ENCODE measurements around the gene ARHGEF9.
"Not testable (repeated sequence)": the region's sequence is repeated elsewhere in the genome, so short reads cannot be mapped to it uniquely, and the experiment has no call there.

The ARHGEF9 gene

DNA sequence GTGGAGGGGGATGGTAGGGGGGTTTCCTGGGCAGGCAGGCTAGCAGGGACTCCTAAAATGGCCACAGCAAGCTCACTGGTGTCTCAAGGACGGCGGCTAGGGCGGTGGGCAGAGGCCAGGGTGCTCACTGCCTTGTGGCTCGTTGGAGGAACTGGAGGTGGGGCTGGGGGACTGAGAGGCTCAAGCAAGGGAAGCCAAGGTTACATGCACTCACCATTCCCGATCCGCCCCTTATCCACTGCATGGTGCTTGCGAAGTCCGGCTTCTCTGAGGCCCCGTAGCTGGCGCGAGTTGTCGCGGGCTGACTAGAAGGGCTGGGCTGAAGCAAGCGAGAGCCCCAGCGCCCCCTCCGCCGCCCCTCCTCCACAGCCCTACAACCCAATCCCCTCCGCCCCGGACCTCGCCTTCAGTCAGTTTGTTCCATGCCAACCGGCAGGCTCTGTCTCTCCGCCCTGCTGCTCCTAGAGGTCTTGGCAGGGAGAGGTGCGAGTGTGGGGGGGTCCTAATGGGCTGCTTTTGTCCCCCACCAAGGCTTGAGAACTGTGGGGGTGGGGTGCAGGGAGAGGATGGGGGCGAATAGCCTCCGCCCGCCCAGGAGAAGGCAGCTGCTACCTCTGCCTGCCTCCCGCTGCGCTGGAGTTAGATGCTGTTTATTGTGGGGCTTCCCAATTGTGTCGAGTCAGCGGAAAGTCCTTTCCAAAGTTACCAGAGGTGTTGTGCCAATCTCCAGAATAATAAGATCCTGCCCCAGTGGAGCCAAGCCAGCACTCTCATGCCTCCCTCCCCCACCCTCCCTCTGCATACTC is at the start of gene ARHGEF9:
TSS of gene ARHGEF9 (minus strand) at position 313 of the 806 bp plus-strand sequence. CDS start at position 244, 69 bp downstream.
- DNase-seq (ENCODE audit: low read depth in 2 of 2) = no peak

DNA sequence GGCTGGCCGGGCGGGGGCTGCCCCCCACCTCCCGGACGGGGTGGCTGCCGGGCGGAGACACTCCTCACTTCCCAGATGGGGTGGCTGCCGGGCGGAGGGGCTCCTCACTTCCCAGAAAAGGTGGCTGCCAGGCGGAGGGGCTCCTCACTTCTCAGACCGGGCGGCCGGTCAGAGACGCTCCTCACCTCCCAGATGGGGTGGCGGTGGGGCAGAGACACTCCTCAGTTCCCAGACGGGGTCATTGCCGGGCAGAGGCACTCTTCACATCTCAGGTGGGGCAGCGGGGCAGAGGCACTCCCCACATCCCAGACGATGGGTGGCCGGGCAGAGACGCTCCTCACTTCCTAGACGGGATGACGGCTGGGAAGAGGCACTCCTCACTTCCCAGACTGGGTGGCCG is 40.4 kb upstream of the ARHGEF9 start:
- not testable (repeated sequence) for DNase-seq (ENCODE audit: low read depth in 2 of 2)

DNA sequence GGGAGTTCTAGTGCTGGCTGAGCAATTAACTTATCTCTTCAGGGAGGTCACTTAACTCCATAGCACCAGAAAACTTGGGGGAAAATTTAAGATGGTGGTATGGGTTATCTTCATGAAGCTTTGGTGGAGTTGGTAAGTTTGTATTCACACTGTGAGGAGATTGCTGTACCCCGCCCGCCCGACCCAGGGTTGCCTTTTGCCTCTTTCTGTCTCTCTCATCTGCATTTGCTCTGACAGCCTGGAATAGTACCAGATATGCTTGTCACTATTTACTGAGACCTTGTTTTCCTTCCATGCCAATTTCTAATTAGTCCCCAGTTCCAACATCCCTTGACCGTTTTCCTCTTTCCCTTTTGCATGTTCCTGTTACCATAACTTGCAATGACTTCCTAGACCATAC is 33.1 kb upstream of the ARHGEF9 start:
- no peak for DNase-seq (ENCODE audit: low read depth in 2 of 2)

GRCh38 chrX:63817696-63818095 is 32.7 kb upstream of the ARHGEF9 start:
- DNase-seq (ENCODE audit: low read depth in 2 of 2) = no peak

GRCh38 chrX:63812823-63813222 is 27.8 kb upstream of the ARHGEF9 start:
- DNase-seq (ENCODE audit: low read depth in 2 of 2) = no peak

- no peak for DNase-seq (ENCODE audit: low read depth in 2 of 2)
Measured at GRCh38 chrX:63810746-63811145, 25.7 kb upstream of the ARHGEF9 start.

DNA sequence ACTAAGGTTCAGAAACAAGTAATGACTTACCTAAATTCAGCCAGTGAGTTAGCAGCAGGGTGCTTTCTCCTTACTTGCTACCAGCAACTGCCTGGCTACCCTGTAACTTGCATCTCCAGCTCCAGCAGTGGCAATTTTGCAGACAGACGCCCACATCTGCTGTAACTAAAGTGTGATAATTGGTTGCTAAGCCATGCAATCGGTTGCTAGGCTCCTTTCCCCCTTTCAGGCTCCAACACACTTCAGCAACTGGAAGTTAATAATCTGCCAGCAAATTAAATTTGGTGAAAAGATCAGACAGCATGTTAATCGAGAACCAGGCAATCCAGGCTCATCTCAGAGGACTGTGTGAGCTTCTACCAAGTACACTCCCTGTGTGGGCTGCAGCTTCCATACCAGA is 24.2 kb upstream of the ARHGEF9 start:
- DNase-seq (ENCODE audit: low read depth in 2 of 2) = no peak

DNA sequence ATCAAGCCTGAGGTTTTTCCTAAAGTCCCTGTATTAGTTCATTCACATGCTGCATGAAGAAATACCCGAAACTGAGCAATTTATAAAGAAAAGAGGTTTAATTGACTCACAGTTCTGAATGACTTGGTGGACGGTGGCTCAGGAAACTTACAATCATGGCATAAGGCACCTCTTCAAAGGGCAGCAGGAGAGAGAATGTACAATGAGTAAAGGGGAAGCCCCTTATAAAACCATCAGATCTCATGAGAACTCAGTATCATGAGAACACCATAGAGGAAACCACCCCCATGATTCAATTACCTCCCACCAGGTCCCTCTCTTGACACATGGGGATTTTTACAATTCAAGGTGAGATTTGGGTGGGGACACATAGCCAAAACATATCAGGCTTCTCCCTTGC is 10.4 kb upstream of the ARHGEF9 start:
- not testable (repeated sequence) for DNase-seq (ENCODE audit: low read depth in 2 of 2)

DNA sequence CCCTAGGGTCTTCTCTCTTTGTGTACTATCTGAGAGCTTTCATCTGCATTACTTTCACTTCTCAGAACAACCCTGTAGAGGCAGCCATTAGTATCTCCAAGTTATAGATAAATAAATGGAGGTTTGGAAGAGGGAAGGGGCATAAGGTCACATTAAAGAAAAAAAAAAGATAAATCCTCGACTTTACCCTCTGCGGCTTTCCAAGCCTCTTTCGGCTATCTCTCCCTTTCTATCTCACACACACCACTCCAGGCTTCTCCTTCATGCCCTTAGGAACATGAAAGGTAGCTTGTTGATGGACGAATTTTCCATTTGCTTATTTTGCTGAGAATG is 660 bp upstream of the ARHGEF9 start:
- DNase-seq (ENCODE audit: low read depth in 2 of 2) = no peak

DNA sequence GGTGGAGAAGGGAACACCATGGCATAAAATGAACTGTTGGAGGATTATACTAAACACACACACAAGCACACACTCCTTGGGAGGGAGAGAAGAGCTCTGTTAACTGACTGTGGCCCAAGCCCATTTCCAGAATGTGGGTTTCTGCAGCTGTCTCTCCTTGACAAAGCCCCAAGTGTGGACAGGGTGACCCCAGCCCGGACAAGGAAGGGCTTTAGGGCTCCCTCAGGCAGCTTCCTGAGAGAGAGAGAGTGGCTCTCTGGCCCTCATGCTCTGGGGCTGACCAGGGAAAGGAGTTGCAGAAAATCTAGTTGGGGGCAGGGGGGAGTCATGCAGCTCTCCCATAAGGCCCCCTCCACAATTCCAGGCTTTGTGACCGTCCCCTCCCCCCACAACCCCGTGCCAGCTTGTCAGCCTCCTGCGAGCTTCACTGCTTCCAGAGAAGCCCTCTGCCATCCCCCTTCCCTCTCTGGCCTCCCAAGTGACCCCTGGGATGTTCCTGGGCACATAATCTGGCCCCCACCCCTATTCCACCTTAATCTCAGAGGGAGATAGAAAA is 590 bp downstream of the ARHGEF9 start:
- no peak for DNase-seq (ENCODE audit: low read depth in 2 of 2)

- DNase-seq (ENCODE audit: low read depth in 2 of 2) = no peak
Measured at GRCh38 chrX:63782515-63782914, 2.5 kb downstream of the ARHGEF9 start.

- no peak for DNase-seq (ENCODE audit: low read depth in 2 of 2)
Measured at GRCh38 chrX:63768760-63769159, 16.3 kb downstream of the ARHGEF9 start.

DNA sequence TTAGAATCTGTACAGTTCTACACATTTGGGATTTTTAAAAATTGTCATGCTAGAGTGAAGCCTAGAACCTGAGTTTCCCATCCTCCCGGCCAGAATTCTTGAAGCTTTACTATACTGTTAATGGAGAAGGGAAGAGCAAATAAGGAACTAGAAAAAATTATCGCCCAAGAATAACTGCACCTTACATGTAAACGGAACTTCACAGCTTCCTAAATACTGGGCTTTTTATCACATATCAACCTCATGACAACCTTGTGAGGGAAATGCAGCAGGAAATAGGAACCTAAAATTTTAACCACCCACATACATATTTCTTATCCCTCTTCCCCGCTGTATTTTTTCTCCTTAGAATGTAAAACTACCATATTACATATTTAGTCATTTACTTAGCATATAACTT is 19.3 kb downstream of the ARHGEF9 start:
- no peak for DNase-seq (ENCODE audit: low read depth in 2 of 2)

GRCh38 chrX:63764946-63765345 is 20.1 kb downstream of the ARHGEF9 start:
- no peak for DNase-seq (ENCODE audit: low read depth in 2 of 2)

DNA sequence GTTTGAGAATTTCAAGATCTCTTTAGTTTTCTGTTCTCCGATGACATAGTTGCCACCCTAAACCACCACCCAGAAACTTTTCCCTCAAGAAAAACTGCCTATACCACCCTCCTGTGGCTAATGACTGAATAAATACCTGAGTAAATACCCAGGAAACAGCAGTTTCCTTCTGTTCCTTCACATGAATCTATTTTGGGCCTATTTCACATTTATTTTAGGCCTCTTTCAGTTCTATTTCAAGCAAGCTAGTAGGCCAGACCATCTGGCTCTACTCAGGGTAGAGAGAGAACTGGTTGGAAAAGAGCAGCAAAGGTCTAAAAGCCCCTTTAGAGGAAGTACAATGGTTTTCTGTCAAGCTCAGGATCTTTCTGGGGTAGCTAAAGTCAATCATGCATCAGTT is 23.4 kb downstream of the ARHGEF9 start:
- no peak for DNase-seq (ENCODE audit: low read depth in 2 of 2)

DNA sequence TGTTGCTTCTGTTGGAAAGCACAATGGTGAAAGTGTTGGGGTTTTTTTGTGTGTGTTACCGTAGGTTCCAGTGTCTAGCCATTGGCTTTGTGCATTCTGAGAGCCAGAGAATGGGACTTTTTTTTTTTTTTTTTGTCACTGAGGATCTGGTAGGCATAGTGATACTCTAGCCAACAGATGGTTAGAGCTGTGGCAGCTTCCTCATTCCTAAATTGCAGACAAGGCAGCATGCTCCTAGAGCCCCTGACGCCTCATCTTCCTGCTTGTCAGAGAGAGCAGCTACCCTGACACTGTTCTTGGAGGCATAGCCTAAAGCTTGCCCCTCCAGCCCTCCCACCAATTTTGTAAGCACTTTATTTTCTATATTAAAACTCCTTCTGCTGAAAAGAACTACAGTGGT is 27.0 kb downstream of the ARHGEF9 start:
- no peak for DNase-seq (ENCODE audit: low read depth in 2 of 2)

DNA sequence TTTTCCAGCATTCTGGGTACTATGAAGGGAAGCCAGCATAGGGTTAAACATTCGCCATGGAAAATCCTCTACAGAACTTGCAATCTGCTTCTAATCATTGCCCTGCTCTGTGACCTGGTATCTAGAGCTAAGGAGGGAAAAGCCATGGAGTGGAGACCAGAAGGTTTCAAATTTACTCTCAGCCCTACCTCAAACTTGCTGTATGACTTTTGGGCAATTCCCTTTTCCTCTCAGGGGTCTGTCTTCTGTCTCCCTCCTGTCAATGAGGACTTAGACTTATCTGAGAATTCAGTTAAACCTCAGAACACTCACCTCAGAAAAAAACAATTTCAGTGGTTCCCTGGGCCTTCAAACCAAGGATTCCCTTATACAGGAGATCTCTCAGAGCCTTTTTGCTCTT is 29.1 kb downstream of the ARHGEF9 start:
- no peak for DNase-seq (ENCODE audit: low read depth in 2 of 2)

- DNase-seq (ENCODE audit: low read depth in 2 of 2) = peak; percentile 71 to 73
Measured at GRCh38 chrX:63754860-63755579, 30.0 kb downstream of the ARHGEF9 start.

- peak in 1 of 2 donors; percentile 8 for DNase-seq (ENCODE audit: low read depth in 2 of 2)
Measured at GRCh38 chrX:63754136-63754859, 30.7 kb downstream of the ARHGEF9 start.

GRCh38 chrX:63751481-63751880 is 33.5 kb downstream of the ARHGEF9 start:
- no peak for DNase-seq (ENCODE audit: low read depth in 2 of 2)

- DNase-seq (ENCODE audit: low read depth in 2 of 2) = no peak
Measured at GRCh38 chrX:63750811-63751210, 34.2 kb downstream of the ARHGEF9 start.

GRCh38 chrX:63747331-63747730 is 37.7 kb downstream of the ARHGEF9 start:
- no peak for DNase-seq (ENCODE audit: low read depth in 2 of 2)

All from stimulated activated CD4-positive, alpha-beta T cell treated with anti-CD3 and anti-CD28 coated beads, Interleukin-1b, Interleukin-23, amount 100 ng/mL, for 4 hours (primary cell).